ENCODE results near the gene CTXND2. TPM values are rescaled to one million over a fixed set of nuclear protein-coding genes. Genes with fewer than 3 reads are reported as not detected.

Gene CTXND2
- total RNA-seq, 1 donor from 2014 or later = not detected

GRCh38 chr1:150902751-150903150, 15.8 kb downstream of the CTXND2 start:
- H3K36me3 ChIP-seq (ENCODE audit: control insufficient read depth, insufficient read depth, low read length) = no peaks in the 10 kb centered on the region
- no peak overlapping the region for H3K4me3 ChIP-seq (ENCODE audit: low read depth, low read length)
- H3K27me3 ChIP-seq (ENCODE audit: control insufficient read depth, insufficient read depth, low read length) = no peaks in the 10 kb centered on the region
- no peak for TF ChIP-seq CTCF (IDR thresholded peaks at IDR 0.05; ENCODE audit: insufficient read depth, low read length, poor library complexity, severe bottlenecking)
- DNase-seq (ENCODE audit: low read depth) = no peak

GRCh38 chr1:150905301-150905700, 18.4 kb downstream of the CTXND2 start:
- Histone ChIP-seq H3K36me3 (ENCODE audit: control insufficient read depth, insufficient read depth, low read length) (no peaks in the 10 kb centered on the region), H3K4me3 (ENCODE audit: low read depth, low read length) (no peak overlapping the region), H3K27me3 (ENCODE audit: control insufficient read depth, insufficient read depth, low read length) (no peaks in the 10 kb centered on the region)
- DNase-seq (ENCODE audit: low read depth) = no peak
- TF ChIP-seq CTCF (IDR thresholded peaks at IDR 0.05; ENCODE audit: insufficient read depth, low read length, poor library complexity, severe bottlenecking) = no peak

- H3K27me3 ChIP-seq (ENCODE audit: control insufficient read depth, insufficient read depth, low read length) = no peaks in the 10 kb centered on the region
- no peak for TF ChIP-seq CTCF (IDR thresholded peaks at IDR 0.05; ENCODE audit: insufficient read depth, low read length, poor library complexity, severe bottlenecking)
- no peaks in the 10 kb centered on the region for H3K36me3 ChIP-seq (ENCODE audit: control insufficient read depth, insufficient read depth, low read length)
- DNase-seq (ENCODE audit: low read depth) = no peak
- H3K4me3 ChIP-seq (ENCODE audit: low read depth, low read length) = no peak overlapping the region
Measured at GRCh38 chr1:150906329-150906728, 19.4 kb downstream of the CTXND2 start.

- H3K36me3 ChIP-seq (ENCODE audit: control insufficient read depth, insufficient read depth, low read length) = no peaks in the 10 kb centered on the region
- no peak overlapping the region for H3K4me3 ChIP-seq (ENCODE audit: low read depth, low read length)
- H3K27me3 ChIP-seq (ENCODE audit: control insufficient read depth, insufficient read depth, low read length) = no peaks in the 10 kb centered on the region
- DNase-seq (ENCODE audit: low read depth) = no peak
- no peak for TF ChIP-seq CTCF (IDR thresholded peaks at IDR 0.05; ENCODE audit: insufficient read depth, low read length, poor library complexity, severe bottlenecking)
Measured at GRCh38 chr1:150906813-150907212, 19.9 kb downstream of the CTXND2 start.

- no peaks in the 10 kb centered on the region for H3K27me3 ChIP-seq (ENCODE audit: control insufficient read depth, insufficient read depth, low read length)
- H3K4me3 ChIP-seq (ENCODE audit: low read depth, low read length) = no peak overlapping the region
- DNase-seq (ENCODE audit: low read depth) = no peak
- H3K36me3 ChIP-seq (ENCODE audit: control insufficient read depth, insufficient read depth, low read length) = no peaks in the 10 kb centered on the region
- no peak for TF ChIP-seq CTCF (IDR thresholded peaks at IDR 0.05; ENCODE audit: insufficient read depth, low read length, poor library complexity, severe bottlenecking)
Measured at GRCh38 chr1:150909585-150910180, 22.7 kb downstream of the CTXND2 start.

- H3K27me3 ChIP-seq (ENCODE audit: control insufficient read depth, insufficient read depth, low read length) = no peaks in the 10 kb centered on the region
- no peak for TF ChIP-seq CTCF (IDR thresholded peaks at IDR 0.05; ENCODE audit: insufficient read depth, low read length, poor library complexity, severe bottlenecking)
- no peak for DNase-seq (ENCODE audit: low read depth)
- H3K36me3 ChIP-seq (ENCODE audit: control insufficient read depth, insufficient read depth, low read length) = no peaks in the 10 kb centered on the region
- H3K4me3 ChIP-seq (ENCODE audit: low read depth, low read length) = no peak overlapping the region
Measured at GRCh38 chr1:150912623-150913022, 25.7 kb downstream of the CTXND2 start.
